GM12865 (cell line): ENCODE data around the gene IP6K1.
A peak's percentile ranks its signal among the peaks of the same experiment; 100 is the strongest.
"Not testable (repeated sequence)": the region's sequence is repeated elsewhere in the genome, so short reads cannot be mapped to it uniquely, and the experiment has no call there.

Experiments
- DNase-seq: peaks from one replicate; pipeline ENCODE4 v3.0.0; 2010; ENCODE audit warnings: low read depth
- H3K4me3 ChIP-seq: 2 replicates; pipeline ENCODE4 v1.5.1; 2011; ENCODE audit warnings: mild to moderate bottlenecking, low read depth, low read length, control low read depth
- CTCF ChIP-seq: IDR thresholded peaks from 2 replicates; pipeline ENCODE4 v1.5.1; 2011; ENCODE audit warnings: low read length, control low read depth, low read depth, inconsistent platforms; ENCODE audit not compliant: insufficient read depth; ENCODE audit errors: missing control alignments

Gene IP6K1

GRCh38 chr3:49787536-49787935 is 1.2 kb upstream of the IP6K1 start:
- no peak overlapping the region for H3K4me3 ChIP-seq
- TF ChIP-seq CTCF: no peak
- DNase-seq: no peak

- TF ChIP-seq CTCF: no peak
- peak overlapping the region; percentile 58 for H3K4me3 ChIP-seq
- DNase-seq: no peak
These were observed 781 bp upstream of the IP6K1 start for GRCh38 chr3:49787182-49787464.

GRCh38 chr3:49785565-49786356 is 581 bp downstream of the IP6K1 start:
- H3K4me3 ChIP-seq: peak overlapping the region; percentile 94
- TF ChIP-seq CTCF: no peak

GRCh38 chr3:49782277-49782676 is 4.1 kb downstream of the IP6K1 start:
- not testable (repeated sequence) for DNase-seq

More at GRCh38 chr3:49785565-49786356, 581 bp downstream of the IP6K1 start:
- DNase-seq: peak; percentile 33

GRCh38 chr3:49781415-49782199 is 4.7 kb downstream of the IP6K1 start:
- no peak overlapping the region for H3K4me3 ChIP-seq
- TF ChIP-seq CTCF: no peak
- no peak for DNase-seq

More at GRCh38 chr3:49782277-49782676, 4.1 kb downstream of the IP6K1 start:
- H3K4me3 ChIP-seq: not testable (repeated sequence)

GRCh38 chr3:49780975-49781365 is 5.4 kb downstream of the IP6K1 start:
- DNase-seq, H3K4me3 ChIP-seq: not testable (repeated sequence)

GRCh38 chr3:49780080-49780974 is 6.0 kb downstream of the IP6K1 start:
- no peak for DNase-seq
- no peak for TF ChIP-seq CTCF
- H3K4me3 ChIP-seq: no peak overlapping the region
